Mononuclear cell (primary cell): ENCODE results near the gene CD247. TPM values are rescaled to one million over a fixed set of nuclear protein-coding genes. Genes with fewer than 3 reads are reported as not detected.

Experiments used
- H3K27me3 ChIP-seq: 2 replicates; pipeline ENCODE4 v1.6.0; 2011; ENCODE audit warnings: low read length, control low read depth; ENCODE audit not compliant: insufficient read depth
- H3K4me1 ChIP-seq: 2 replicates; pipeline ENCODE4 v1.5.1; 2011; ENCODE audit warnings: mild to moderate bottlenecking, low read length, control low read depth; ENCODE audit not compliant: insufficient read depth
- H3K4me3 ChIP-seq: 2 replicates; pipeline ENCODE4 v1.5.1; 2011; ENCODE audit warnings: mild to moderate bottlenecking, low read length, moderate library complexity
- H3K9me3 ChIP-seq: 2 replicates; pipeline ENCODE4 v1.5.1; 2011; ENCODE audit warnings: low read depth, mild to moderate bottlenecking, control low read depth, low read length
- total RNA-seq: library from RNA; depleted of rRNA; stranded (reverse); fragments of >200 nt; gene quantifications from one replicate; pipeline ENCODE4 v1.2.3, GENCODE V29; 2012

The CD247 gene
- total RNA-seq, 1 donor, result 162 TPM

GRCh38 chr1:167472752-167473521, 45.4 kb downstream of the CD247 start:
- Histone ChIP-seq H3K4me1 (peaks cover 65% of the 10 kb centered on the region), H3K9me3 (no peaks in the 10 kb centered on the region), H3K27me3 (no peaks in the 10 kb centered on the region), H3K4me3 (no peak overlapping the region)

DNA sequence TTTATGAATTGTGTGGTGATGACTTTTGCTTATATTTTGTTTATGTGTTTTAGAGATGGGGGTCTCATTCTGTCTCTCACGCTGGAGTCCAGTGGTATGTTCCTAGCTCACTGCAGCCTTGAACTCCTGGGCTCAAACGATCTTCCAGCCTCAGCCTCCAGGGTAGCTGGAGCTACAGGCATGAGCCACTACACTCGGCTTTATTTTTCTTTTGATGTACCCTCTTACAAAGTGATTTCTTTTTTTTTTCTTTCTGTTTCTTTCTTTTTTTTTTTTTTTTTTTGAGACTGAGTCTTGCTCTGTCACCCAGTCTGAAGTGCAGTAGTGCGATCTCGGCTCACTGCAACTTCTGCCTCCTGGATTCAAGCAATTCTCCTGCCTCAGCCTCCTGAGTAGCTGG, 46.8 kb downstream of the CD247 start:
- Histone ChIP-seq H3K9me3 (no peaks in the 10 kb centered on the region), H3K4me3 (no peak overlapping the region), H3K4me1 (peaks cover 59% of the 10 kb centered on the region), H3K27me3 (no peaks in the 10 kb centered on the region)

- Histone ChIP-seq H3K4me3 (no peak overlapping the region), H3K27me3 (no peaks in the 10 kb centered on the region), H3K9me3 (no peaks in the 10 kb centered on the region), H3K4me1 (peaks cover 55% of the 10 kb centered on the region)
These were observed 48.9 kb downstream of the CD247 start for GRCh38 chr1:167469280-167469965.

GRCh38 chr1:167467752-167468151, 50.6 kb downstream of the CD247 start:
- peaks cover 43% of the 10 kb centered on the region for H3K4me1 ChIP-seq

DNA sequence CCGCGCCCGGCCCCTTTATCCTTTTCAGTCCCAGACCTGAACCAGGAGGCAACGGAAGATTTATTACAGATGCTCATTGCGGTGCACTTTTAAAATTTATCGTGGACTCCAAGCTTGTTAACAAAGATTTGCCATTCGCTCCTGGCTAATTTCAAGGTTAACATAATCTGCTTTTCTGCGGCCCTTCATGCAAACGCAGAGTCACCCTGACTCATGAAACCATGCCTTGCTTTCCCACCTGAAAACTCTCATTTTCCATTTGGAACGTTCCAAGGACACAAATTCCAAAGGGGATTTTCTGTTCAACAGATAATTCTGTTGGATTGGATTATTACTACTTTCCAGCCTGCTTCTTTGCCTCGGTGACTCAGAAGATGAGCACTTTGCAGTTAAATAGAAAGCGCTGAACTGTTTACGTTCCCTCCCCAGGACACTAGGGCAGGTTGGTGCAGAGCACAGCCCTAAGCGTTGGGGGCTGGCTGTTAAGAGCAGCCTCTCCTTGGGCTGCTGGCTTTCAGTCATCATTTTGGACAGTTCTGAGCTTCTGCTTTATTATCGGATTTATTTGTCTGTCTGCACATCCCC, 51.1 kb downstream of the CD247 start:
- no peaks in the 10 kb centered on the region for H3K27me3 ChIP-seq
- peaks cover 43% of the 10 kb centered on the region for H3K4me1 ChIP-seq
- H3K9me3 ChIP-seq, result no peaks in the 10 kb centered on the region
- no peak overlapping the region for H3K4me3 ChIP-seq

More at GRCh38 chr1:167467752-167468151, 50.6 kb downstream of the CD247 start:
- H3K4me3 ChIP-seq, result no peak overlapping the region
- no peaks in the 10 kb centered on the region for H3K27me3 ChIP-seq
- H3K9me3 ChIP-seq, result no peaks in the 10 kb centered on the region

GRCh38 chr1:167465743-167466142, 52.6 kb downstream of the CD247 start:
- Histone ChIP-seq H3K9me3 (no peaks in the 10 kb centered on the region), H3K4me3 (no peak overlapping the region), H3K4me1 (peaks cover 41% of the 10 kb centered on the region), H3K27me3 (no peaks in the 10 kb centered on the region)

GRCh38 chr1:167465018-167465417, 53.3 kb downstream of the CD247 start:
- no peaks in the 10 kb centered on the region for H3K9me3 ChIP-seq
- H3K4me3 ChIP-seq, result no peak overlapping the region
- H3K4me1 ChIP-seq, result peaks cover 41% of the 10 kb centered on the region

GRCh38 chr1:167463875-167464575, 54.3 kb downstream of the CD247 start:
- Histone ChIP-seq H3K27me3 (no peaks in the 10 kb centered on the region), H3K9me3 (no peaks in the 10 kb centered on the region), H3K4me3 (no peak overlapping the region), H3K4me1 (peaks cover 40% of the 10 kb centered on the region)

More at GRCh38 chr1:167465018-167465417, 53.3 kb downstream of the CD247 start:
- no peaks in the 10 kb centered on the region for H3K27me3 ChIP-seq

DNA sequence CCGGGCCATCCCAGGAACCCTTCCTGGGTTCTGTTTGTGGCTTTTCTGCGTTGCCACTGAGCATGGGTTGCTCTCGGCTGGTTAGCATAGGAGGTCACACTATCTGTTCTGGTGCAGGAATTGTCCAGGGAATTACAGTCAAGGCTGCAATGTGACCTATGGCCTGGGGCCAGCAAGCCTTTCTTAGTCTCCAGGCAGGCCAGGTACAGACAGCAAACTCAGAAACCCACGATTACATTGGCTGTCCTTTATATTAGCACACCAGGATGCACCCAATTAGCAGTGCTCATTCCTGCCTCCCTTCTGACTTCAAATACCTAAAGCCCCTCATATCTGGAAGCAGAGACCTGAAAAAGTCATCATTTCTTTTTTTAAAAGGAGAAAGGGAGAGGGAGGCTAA, 55.2 kb downstream of the CD247 start:
- Histone ChIP-seq H3K4me3 (no peak overlapping the region), H3K27me3 (no peaks in the 10 kb centered on the region), H3K9me3 (no peaks in the 10 kb centered on the region), H3K4me1 (peaks cover 36% of the 10 kb centered on the region)

DNA sequence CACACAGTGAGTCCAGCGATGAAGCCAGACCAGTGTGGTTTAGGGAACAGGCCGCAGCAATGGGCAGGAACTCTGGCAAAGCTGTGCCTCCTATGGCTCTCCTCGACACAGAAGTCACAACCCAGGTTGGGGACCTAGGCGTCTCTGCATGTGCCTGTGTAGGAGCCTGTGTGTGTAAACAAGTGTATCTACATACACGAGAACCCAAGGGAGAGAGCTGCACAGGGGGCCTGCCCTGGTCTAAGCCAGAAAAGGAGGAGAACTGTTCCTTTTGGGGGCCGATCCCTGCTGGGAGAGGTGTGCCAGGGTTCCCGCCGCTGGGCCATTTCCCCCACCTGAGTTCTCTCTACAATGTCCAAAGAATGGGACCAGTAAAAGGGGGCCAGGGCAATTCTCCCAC, 56.0 kb downstream of the CD247 start:
- Histone ChIP-seq H3K9me3 (no peaks in the 10 kb centered on the region), H3K27me3 (no peaks in the 10 kb centered on the region)

DNA sequence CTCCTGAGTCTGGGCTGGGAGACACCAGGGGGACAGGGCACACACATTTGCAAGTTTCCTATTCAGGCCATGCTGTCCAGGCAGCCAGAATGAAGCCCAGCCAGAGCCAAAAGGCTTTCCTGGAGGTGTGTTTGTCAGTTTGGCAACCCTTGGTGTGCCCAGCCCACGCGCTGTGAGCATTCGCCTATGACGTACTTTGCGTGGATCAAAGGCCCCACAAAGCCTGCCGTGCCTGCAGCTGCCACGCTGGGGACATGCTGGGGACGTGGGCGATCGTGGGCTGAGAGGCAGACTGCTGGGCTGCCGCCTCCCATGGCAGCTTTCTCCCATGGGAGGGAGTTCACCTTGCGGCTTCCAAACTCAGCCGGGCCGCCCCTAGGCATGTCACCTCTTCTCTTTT, 57.5 kb downstream of the CD247 start:
- H3K4me1 ChIP-seq, result peaks cover 43% of the 10 kb centered on the region
- H3K27me3 ChIP-seq, result no peaks in the 10 kb centered on the region
- no peak overlapping the region for H3K4me3 ChIP-seq
- H3K9me3 ChIP-seq, result no peaks in the 10 kb centered on the region

More for the DNA sequence above, 56.0 kb downstream of the CD247 start:
- H3K4me3 ChIP-seq, result no peak overlapping the region
- H3K4me1 ChIP-seq, result peaks cover 35% of the 10 kb centered on the region

DNA sequence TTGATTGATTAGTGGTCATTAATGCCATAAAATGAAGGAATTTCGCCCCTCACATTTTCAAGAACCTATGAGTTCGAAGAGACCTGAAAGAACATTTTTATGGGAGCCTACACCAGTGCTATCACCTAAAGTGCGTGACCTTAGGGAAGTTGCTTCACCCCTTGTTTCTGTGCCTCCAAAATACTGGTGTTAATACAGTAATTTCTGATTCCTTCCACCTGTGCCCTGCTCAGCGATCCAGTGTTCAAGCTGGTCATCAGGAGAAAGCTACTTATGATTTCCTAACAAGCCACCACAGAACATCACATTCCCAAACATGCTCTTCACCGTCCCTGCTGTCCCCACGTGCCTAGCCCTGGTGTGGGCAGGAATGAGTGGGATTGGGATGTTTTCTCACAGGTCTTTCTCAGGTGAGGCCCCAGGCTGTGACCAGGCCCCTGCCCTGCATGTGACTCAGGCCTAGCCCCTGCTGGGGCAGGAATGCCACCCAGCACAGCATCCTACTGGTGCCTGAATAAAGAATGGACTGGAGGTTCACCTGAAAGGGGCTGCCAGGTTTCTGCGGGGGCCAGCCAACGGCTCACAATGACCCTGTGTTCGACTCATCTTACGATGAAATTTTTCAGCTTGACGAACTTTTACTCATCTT, 60.3 kb downstream of the CD247 start:
- no peaks in the 10 kb centered on the region for H3K27me3 ChIP-seq
- H3K4me1 ChIP-seq, result peaks cover 53% of the 10 kb centered on the region
- H3K4me3 ChIP-seq, result no peak overlapping the region
- H3K9me3 ChIP-seq, result no peaks in the 10 kb centered on the region

DNA sequence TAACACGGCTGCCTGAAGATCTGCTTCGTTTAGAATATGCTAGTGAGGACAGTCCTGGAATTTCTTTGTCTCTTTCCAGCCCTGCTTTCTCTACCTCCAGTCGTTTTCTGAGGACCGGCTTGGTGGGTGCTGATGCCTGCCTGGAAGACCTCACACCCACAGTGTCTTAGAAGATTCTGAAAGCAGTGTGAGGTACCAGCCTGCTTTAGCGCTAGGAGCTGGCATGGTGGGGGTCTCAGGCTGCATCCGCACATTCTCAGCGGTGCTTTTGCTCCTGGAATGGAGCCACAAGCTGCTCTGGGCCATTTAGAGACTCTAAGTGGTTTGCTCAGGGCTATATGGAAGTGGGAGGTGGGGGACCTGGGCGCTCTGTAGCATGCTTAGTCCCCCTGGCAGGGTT, 61.4 kb downstream of the CD247 start:
- no peak overlapping the region for H3K4me3 ChIP-seq
- H3K9me3 ChIP-seq, result no peaks in the 10 kb centered on the region
- H3K27me3 ChIP-seq, result no peaks in the 10 kb centered on the region
- peaks cover 51% of the 10 kb centered on the region for H3K4me1 ChIP-seq

GRCh38 chr1:167456524-167456923, 61.8 kb downstream of the CD247 start:
- Histone ChIP-seq H3K9me3 (no peaks in the 10 kb centered on the region), H3K4me1 (peaks cover 54% of the 10 kb centered on the region), H3K27me3 (no peaks in the 10 kb centered on the region), H3K4me3 (no peak overlapping the region)
